ENCODE measurements around the gene BPIFB3.

Gene BPIFB3

GRCh38 chr20:33065785-33066184 lies 12.1 kb downstream of the BPIFB3 start:
- H3K4me2 ChIP-seq = no peak overlapping the region
- H2AFZ ChIP-seq (ENCODE audit: low read depth) = no peak overlapping the region
- H3K4me1 ChIP-seq (ENCODE audit: low read depth, poor library complexity, severe bottlenecking) = no peaks in the 10 kb centered on the region
- TF ChIP-seq CTCF (conservative IDR thresholded peaks at IDR 0.05; ENCODE audit: low read depth, low read length) = no peak
- H3K36me3 ChIP-seq (ENCODE audit: insufficient read depth) = no peaks in the 10 kb centered on the region
- H3K27ac ChIP-seq = no peak overlapping the region
- H3K27me3 ChIP-seq (ENCODE audit: insufficient read depth, low read depth) = peaks cover 6% of the 10 kb centered on the region
- H3K4me3 ChIP-seq (IDR thresholded peaks at IDR 0.05; ENCODE audit: insufficient read depth, low read depth, low read length) = no peak overlapping the region
- no peak overlapping the region for H3K9ac ChIP-seq
- H4K20me1 ChIP-seq (ENCODE audit: insufficient read depth) = no peaks in the 10 kb centered on the region
- no peaks in the 10 kb centered on the region for H3K79me2 ChIP-seq (ENCODE audit: insufficient read depth, low read depth)

- Histone ChIP-seq H2AFZ (ENCODE audit: low read depth) (no peak overlapping the region), H3K4me3 (IDR thresholded peaks at IDR 0.05; ENCODE audit: insufficient read depth, low read depth, low read length) (no peak overlapping the region), H3K36me3 (ENCODE audit: insufficient read depth) (no peaks in the 10 kb centered on the region), H3K4me2 (no peak overlapping the region), H3K27me3 (ENCODE audit: insufficient read depth, low read depth) (peaks cover 8% of the 10 kb centered on the region), H3K27ac (no peak overlapping the region), H3K9ac (no peak overlapping the region), H3K79me2 (ENCODE audit: insufficient read depth, low read depth) (no peaks in the 10 kb centered on the region), H4K20me1 (ENCODE audit: insufficient read depth) (no peaks in the 10 kb centered on the region), H3K4me1 (ENCODE audit: low read depth, poor library complexity, severe bottlenecking) (no peaks in the 10 kb centered on the region)
- TF ChIP-seq CTCF (conservative IDR thresholded peaks at IDR 0.05; ENCODE audit: low read depth, low read length) = no peak
These were observed 14.1 kb downstream of the BPIFB3 start for GRCh38 chr20:33067806-33068205.

GRCh38 chr20:33068251-33068939 lies 14.7 kb downstream of the BPIFB3 start:
- Histone ChIP-seq H3K4me1 (ENCODE audit: low read depth, poor library complexity, severe bottlenecking) (no peaks in the 10 kb centered on the region), H2AFZ (ENCODE audit: low read depth) (no peak overlapping the region), H3K79me2 (ENCODE audit: insufficient read depth, low read depth) (no peaks in the 10 kb centered on the region), H3K27me3 (ENCODE audit: insufficient read depth, low read depth) (peaks cover 12% of the 10 kb centered on the region), H3K9ac (no peak overlapping the region), H3K27ac (no peak overlapping the region), H3K36me3 (ENCODE audit: insufficient read depth) (no peaks in the 10 kb centered on the region), H3K4me3 (IDR thresholded peaks at IDR 0.05; ENCODE audit: insufficient read depth, low read depth, low read length) (no peak overlapping the region), H3K4me2 (no peak overlapping the region), H4K20me1 (ENCODE audit: insufficient read depth) (no peaks in the 10 kb centered on the region)
- TF ChIP-seq CTCF (conservative IDR thresholded peaks at IDR 0.05; ENCODE audit: low read depth, low read length) = no peak

GRCh38 chr20:33069673-33070072 lies 16.0 kb downstream of the BPIFB3 start:
- Histone ChIP-seq H3K27ac (no peak overlapping the region), H3K9ac (no peak overlapping the region), H3K36me3 (ENCODE audit: insufficient read depth) (no peaks in the 10 kb centered on the region), H4K20me1 (ENCODE audit: insufficient read depth) (no peaks in the 10 kb centered on the region), H3K79me2 (ENCODE audit: insufficient read depth, low read depth) (no peaks in the 10 kb centered on the region), H3K4me1 (ENCODE audit: low read depth, poor library complexity, severe bottlenecking) (no peaks in the 10 kb centered on the region), H3K4me2 (no peak overlapping the region), H2AFZ (ENCODE audit: low read depth) (no peak overlapping the region), H3K4me3 (IDR thresholded peaks at IDR 0.05; ENCODE audit: insufficient read depth, low read depth, low read length) (no peak overlapping the region), H3K27me3 (ENCODE audit: insufficient read depth, low read depth) (peaks cover 13% of the 10 kb centered on the region)
- no peak for TF ChIP-seq CTCF (conservative IDR thresholded peaks at IDR 0.05; ENCODE audit: low read depth, low read length)

Measured in KMS-11 (cell line).